OCI-LY3 (cell line): ENCODE measurements around the gene SNAI1.
A peak's percentile ranks its signal among the peaks of the same experiment; 100 is the strongest.
"Not testable (repeated sequence)": the region's sequence is repeated elsewhere in the genome, so short reads cannot be mapped to it uniquely, and the experiment has no call there.

ENCODE experiments used
- H2AFZ ChIP-seq: fragments of 200-600, 300-600 bp; shearing (Covaris generic); 2 replicates; pipeline ENCODE4 v1.6.0; 2014; ENCODE audit warnings: antibody characterized with exemption, low read depth, low read length
- H3K27ac ChIP-seq: fragments of 200-600, 300-600 bp; sonication (generic); 2 replicates; pipeline ENCODE4 v1.5.1; 2014; ENCODE audit warnings: mild to moderate bottlenecking, low read length, moderate library complexity, mixed read lengths
- H3K27me3 ChIP-seq: fragments of 200-600, 300-600 bp; sonication (generic); 2 replicates; pipeline ENCODE4 v1.6.1; 2014; ENCODE audit warnings: low read depth, low read length, mixed read lengths
- H3K36me3 ChIP-seq: fragments of 200-600, 300-600 bp; sonication (generic); replicated peaks from 2 replicates; pipeline ENCODE3; 2014; ENCODE audit warnings: low read depth, low read length, mixed read lengths
- H3K4me1 ChIP-seq: fragments of 300-600, 200-600 bp; sonication (generic); 2 replicates; pipeline ENCODE4 v1.6.1; 2014; ENCODE audit warnings: low read length, mixed read lengths
- H3K4me2 ChIP-seq: fragments of 200-600, 300-600 bp; sonication (generic); 2 replicates; pipeline ENCODE4 v1.6.1; 2014; ENCODE audit warnings: low read length, mixed read lengths
- H3K4me3 ChIP-seq: fragments of 300-600, 200-600 bp; sonication (generic); 2 replicates; pipeline ENCODE4 v1.5.1; 2014; ENCODE audit warnings: antibody characterized with exemption, mild to moderate bottlenecking, low read length, moderate library complexity
- H3K79me2 ChIP-seq: fragments of 300-600, 200-600 bp; shearing (Covaris generic); 2 replicates; pipeline ENCODE4 v1.6.1; 2014; ENCODE audit warnings: mild to moderate bottlenecking, low read length, mixed read lengths
- H3K9ac ChIP-seq: fragments of 300-600, 200-600 bp; shearing (Covaris generic); 2 replicates; pipeline ENCODE4 v1.6.0; 2014; ENCODE audit warnings: mild to moderate bottlenecking, low read length, moderate library complexity
- H3K9me3 ChIP-seq: fragments of 200-600, 300-600 bp; shearing (Covaris generic); 2 replicates; pipeline ENCODE4 v1.6.1; 2014; ENCODE audit warnings: low read length, mixed read lengths; ENCODE audit not compliant: insufficient read depth
- H4K20me1 ChIP-seq: fragments of 200-600, 300-600 bp; sonication (generic); 2 replicates; pipeline ENCODE4 v1.6.1; 2016; ENCODE audit warnings: low read length, mixed read lengths; ENCODE audit not compliant: insufficient read depth
- CTCF ChIP-seq: fragments of 200-600, 300-600 bp; sonication (generic); IDR thresholded peaks from 2 replicates; pipeline ENCODE4 v1.5.1; 2014; ENCODE audit warnings: antibody characterized with exemption, low read length, low read depth
- EZH2phosphoT487 ChIP-seq: fragments of 200-600 bp; shearing (Covaris generic); IDR thresholded peaks from 2 replicates; pipeline ENCODE4 v1.6.1; 2018; ENCODE audit warnings: antibody characterized with exemption, mixed run types, low read depth

Gene SNAI1

GRCh38 chr20:49995586-49995985 is 12.8 kb downstream of the SNAI1 start:
- no peak for TF ChIP-seq EZH2phosphoT487
- TF ChIP-seq CTCF, result no peak
- Histone ChIP-seq H3K36me3 (no peaks in the 10 kb centered on the region), H2AFZ (no peak overlapping the region), H3K4me2 (no peak overlapping the region), H3K4me1 (peaks cover 46% of the 10 kb centered on the region), H3K27me3 (no peaks in the 10 kb centered on the region), H3K9ac (no peak overlapping the region), H3K27ac (no peak overlapping the region), H3K4me3 (no peak overlapping the region), H3K9me3 (no peaks in the 10 kb centered on the region), H3K79me2 (no peaks in the 10 kb centered on the region), H4K20me1 (no peaks in the 10 kb centered on the region)

GRCh38 chr20:49998478-49999188 is 15.9 kb downstream of the SNAI1 start:
- Histone ChIP-seq H3K4me3 (peak overlapping the region; percentile 72), H2AFZ (peak overlapping the region; percentile 63; the same call in 1 of the 2 replicates), H3K9ac (peak overlapping the region; percentile 68)

GRCh38 chr20:49999329-49999728 is 16.5 kb downstream of the SNAI1 start:
- Histone ChIP-seq H3K27me3 (no peaks in the 10 kb centered on the region), H4K20me1 (no peaks in the 10 kb centered on the region), H2AFZ (no peak overlapping the region), H3K79me2 (no peaks in the 10 kb centered on the region), H3K4me2 (peak overlapping the region; percentile 96), H3K27ac (peak overlapping the region; percentile 88), H3K9ac (peak overlapping the region; percentile 68), H3K36me3 (no peaks in the 10 kb centered on the region), H3K4me3 (peak overlapping the region; percentile 72), H3K4me1 (peaks cover 55% of the 10 kb centered on the region), H3K9me3 (no peaks in the 10 kb centered on the region)
- TF ChIP-seq EZH2phosphoT487 (no peak), CTCF (no peak)

More at GRCh38 chr20:49998478-49999188, 15.9 kb downstream of the SNAI1 start:
- H3K79me2 ChIP-seq, H3K36me3 ChIP-seq, H4K20me1 ChIP-seq, H3K9me3 ChIP-seq, H3K27me3 ChIP-seq: not testable (repeated sequence)
- peak overlapping the region; percentile 88 for H3K27ac ChIP-seq
- H3K4me2 ChIP-seq, result peak overlapping the region; percentile 96
- peaks cover 55% of the 10 kb centered on the region for H3K4me1 ChIP-seq

GRCh38 chr20:50000548-50001222 is 17.9 kb downstream of the SNAI1 start:
- H3K27me3 ChIP-seq, H3K9ac ChIP-seq, H3K9me3 ChIP-seq, H4K20me1 ChIP-seq, H3K27ac ChIP-seq, H3K79me2 ChIP-seq, H3K36me3 ChIP-seq: not testable (repeated sequence)
- Histone ChIP-seq H3K4me3 (peak overlapping the region; percentile 35), H2AFZ (peak overlapping the region; percentile 15; the same call in 1 of the 2 replicates), H3K4me2 (peak overlapping the region; percentile 96), H3K4me1 (peaks cover 62% of the 10 kb centered on the region)

- no peaks in the 10 kb centered on the region for H3K27me3 ChIP-seq
- H3K4me1 ChIP-seq, result peaks cover 69% of the 10 kb centered on the region
- H3K36me3 ChIP-seq, result no peaks in the 10 kb centered on the region
- no peaks in the 10 kb centered on the region for H3K9me3 ChIP-seq
- H3K4me2 ChIP-seq, result no peak overlapping the region
- no peak overlapping the region for H3K27ac ChIP-seq
- no peak overlapping the region for H2AFZ ChIP-seq
- TF ChIP-seq CTCF (no peak), EZH2phosphoT487 (no peak)
- H3K79me2 ChIP-seq, result no peaks in the 10 kb centered on the region
- no peaks in the 10 kb centered on the region for H4K20me1 ChIP-seq
- H3K9ac ChIP-seq, result no peak overlapping the region
- no peak overlapping the region for H3K4me3 ChIP-seq
These were observed 19.1 kb downstream of the SNAI1 start for GRCh38 chr20:50001784-50002311.
